Cardiac muscle cell (in vitro differentiated cells and primary cell): ENCODE measurements around the gene RGS14. TPM values are rescaled to one million over a fixed set of nuclear protein-coding genes. Genes with fewer than 3 reads are reported as not detected.

Source experiments
- DNase-seq, 2 donors: peaks; one replicate each; pipeline versions ENCODE4 v3.0.0 to v3.0.0-alpha.2; 2010 to 2017; ENCODE audit warnings: low read depth in 1 of 2, low spot score in 1 of 2
- H3K27ac ChIP-seq: fragments of 200-600 bp; sonication (generic); 2 replicates; pipeline ENCODE4 v1.5.1; 2016
- H3K27me3 ChIP-seq: fragments of 200-600 bp; sonication (generic); 2 replicates; pipeline ENCODE4 v1.6.0; 2016; ENCODE audit warnings: control low read depth
- H3K36me3 ChIP-seq: fragments of 200-600 bp; sonication (generic); 2 replicates; pipeline ENCODE4 v1.5.1; 2016; ENCODE audit warnings: control low read depth
- H3K4me1 ChIP-seq: fragments of 200-600 bp; sonication (generic); 2 replicates; pipeline ENCODE4 v1.8.1; 2017; ENCODE audit warnings: low read depth, mild to moderate bottlenecking, mixed run types
- H3K4me3 ChIP-seq: fragments of 200-600 bp; sonication (generic); 2 replicates; pipeline ENCODE4 v1.5.1; 2016; ENCODE audit warnings: mild to moderate bottlenecking
- H3K9me3 ChIP-seq: fragments of 200-600 bp; sonication (generic); 2 replicates; pipeline ENCODE4 v1.5.1; 2017; ENCODE audit warnings: low read depth, mild to moderate bottlenecking, control low read depth
- CTCF ChIP-seq: IDR thresholded peaks from 2 replicates; pipeline ENCODE4 v1.5.1; 2012; ENCODE audit warnings: low read depth, mild to moderate bottlenecking, low read length
- polyA plus RNA-seq: library from polyadenylated mRNA; unstranded; fragments of >200 nt; fragmentation: Nextera tagmentation; extraction: Ambion mirVana; gene quantifications from 2 replicates; pipeline ENCODE4 v1.2.1, GENCODE V29; 2016
- total RNA-seq: library from RNA; depleted of rRNA; stranded (reverse); fragments of >200 nt; gene quantifications from 2 replicates; pipeline ENCODE4 v1.2.3, GENCODE V29; 2016

Gene RGS14
- total and polyA plus RNA-seq, 2 experiments from 2014 or later, result 33.6 to 139 TPM

GRCh38 chr5:177314376-177315342 lies 43.1 kb upstream of the RGS14 start:
- Histone ChIP-seq H3K27ac (no peak overlapping the region), H3K4me3 (no peak overlapping the region), H3K27me3 (no peaks in the 10 kb centered on the region), H3K4me1 (no peaks in the 10 kb centered on the region), H3K36me3 (no peaks in the 10 kb centered on the region), H3K9me3 (no peaks in the 10 kb centered on the region)
- DNase-seq, result no peak
- no peak for TF ChIP-seq CTCF

GRCh38 chr5:177315411-177315810 lies 42.3 kb upstream of the RGS14 start:
- H3K27ac ChIP-seq, result no peak overlapping the region
- no peak for DNase-seq
- H3K4me3 ChIP-seq, result no peak overlapping the region
- no peak for TF ChIP-seq CTCF
- no peaks in the 10 kb centered on the region for H3K4me1 ChIP-seq
- no peaks in the 10 kb centered on the region for H3K27me3 ChIP-seq
- H3K9me3 ChIP-seq, result no peaks in the 10 kb centered on the region
- no peaks in the 10 kb centered on the region for H3K36me3 ChIP-seq

DNA sequence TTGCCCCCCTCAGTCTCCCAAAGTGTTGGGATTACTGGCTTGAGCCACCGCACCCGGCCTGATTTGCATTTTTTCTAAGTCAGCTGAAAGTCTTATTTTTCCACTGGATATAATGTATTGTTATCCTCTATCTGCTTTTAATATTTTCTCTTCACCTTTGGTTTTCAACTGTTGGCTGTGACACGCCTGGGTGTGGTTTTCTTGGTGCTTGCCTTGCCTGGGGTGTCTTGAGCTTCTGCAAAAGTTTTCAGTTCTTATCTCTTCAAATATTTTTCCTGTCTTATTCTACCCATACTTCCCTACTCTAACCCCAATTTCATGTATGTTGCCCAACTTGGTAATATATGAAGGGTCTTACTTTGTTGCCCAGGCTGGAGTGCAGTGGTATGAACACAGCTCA lies 41.7 kb upstream of the RGS14 start:
- H3K4me1 ChIP-seq, result no peaks in the 10 kb centered on the region
- no peaks in the 10 kb centered on the region for H3K27me3 ChIP-seq
- no peaks in the 10 kb centered on the region for H3K9me3 ChIP-seq
- no peaks in the 10 kb centered on the region for H3K36me3 ChIP-seq
- no peak overlapping the region for H3K4me3 ChIP-seq
- TF ChIP-seq CTCF, result no peak
- H3K27ac ChIP-seq, result no peak overlapping the region
- no peak for DNase-seq

DNA sequence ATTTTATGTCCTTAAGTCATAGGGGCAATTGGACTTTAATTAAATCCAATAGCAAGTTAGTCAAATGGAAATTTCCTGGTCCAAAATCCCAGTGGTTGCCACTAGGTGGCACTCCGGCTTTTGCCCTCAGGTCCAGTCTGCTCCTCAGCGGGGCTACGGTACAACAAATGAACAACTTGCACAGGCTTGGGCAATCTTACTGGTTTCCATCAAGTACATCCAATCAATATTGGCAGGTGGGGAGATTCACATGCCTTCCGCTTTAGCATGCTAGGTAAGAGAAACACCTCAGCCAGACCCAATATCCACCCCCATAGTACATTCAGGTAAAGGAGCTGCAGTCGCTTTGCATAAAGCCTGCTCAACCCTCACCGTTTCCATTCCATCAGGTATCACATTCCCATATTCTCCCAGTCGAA lies 39.8 kb upstream of the RGS14 start:
- Histone ChIP-seq H3K9me3 (no peaks in the 10 kb centered on the region), H3K4me1 (no peaks in the 10 kb centered on the region), H3K4me3 (no peak overlapping the region), H3K36me3 (no peaks in the 10 kb centered on the region), H3K27ac (no peak overlapping the region), H3K27me3 (no peaks in the 10 kb centered on the region)
- peak; percentile 90 for TF ChIP-seq CTCF
- peak; percentile 83 to 86 for DNase-seq

- H3K36me3 ChIP-seq, result no peaks in the 10 kb centered on the region
- no peaks in the 10 kb centered on the region for H3K4me1 ChIP-seq
- no peak overlapping the region for H3K4me3 ChIP-seq
- H3K27me3 ChIP-seq, result no peaks in the 10 kb centered on the region
- H3K9me3 ChIP-seq, result no peaks in the 10 kb centered on the region
- no peak overlapping the region for H3K27ac ChIP-seq
- no peak for DNase-seq
- TF ChIP-seq CTCF, result no peak
Measured at GRCh38 chr5:177319913-177320588, 37.7 kb upstream of the RGS14 start.
